ENCODE measurements around the gene LRRC19.

LRRC19 gene

GRCh38 chr9:26949637-26950069 is 55.8 kb downstream of the LRRC19 start:
- no peak overlapping the region for H3K4me3 ChIP-seq (replicated peaks; ENCODE audit: low read depth, low read length)
- no peaks in the 10 kb centered on the region for H3K36me3 ChIP-seq (ENCODE audit: control insufficient read depth, insufficient read depth, low read length)
- no peaks in the 10 kb centered on the region for H3K27me3 ChIP-seq (replicated peaks; ENCODE audit: control insufficient read depth, insufficient read depth, low read length)
- no peak for DNase-seq (ENCODE audit: extremely low read depth, insufficient read length)
- no peak for TF ChIP-seq CTCF (IDR thresholded peaks at IDR 0.05; ENCODE audit: insufficient read depth, low read length, poor library complexity, severe bottlenecking)

GRCh38 chr9:26947736-26948135 is 57.7 kb downstream of the LRRC19 start:
- Histone ChIP-seq H3K27me3 (replicated peaks; ENCODE audit: control insufficient read depth, insufficient read depth, low read length) (no peaks in the 10 kb centered on the region), H3K36me3 (ENCODE audit: control insufficient read depth, insufficient read depth, low read length) (no peaks in the 10 kb centered on the region; the same call in 1 of the 2 replicates), H3K4me3 (replicated peaks; ENCODE audit: low read depth, low read length) (peak overlapping the region; percentile 95)
- no peak for DNase-seq (ENCODE audit: extremely low read depth, insufficient read length)
- TF ChIP-seq CTCF (IDR thresholded peaks at IDR 0.05; ENCODE audit: insufficient read depth, low read length, poor library complexity, severe bottlenecking) = no peak

GRCh38 chr9:26946753-26947727 is 58.4 kb downstream of the LRRC19 start, which contains the start of gene PLAA:
PLAA (minus strand) TSS chr9:26947242; CDS start chr9:26947045, 197 bp downstream.
- DNase-seq (ENCODE audit: extremely low read depth, insufficient read length) = peak; percentile 93
- Histone ChIP-seq H3K36me3 (ENCODE audit: control insufficient read depth, insufficient read depth, low read length) (no peaks in the 10 kb centered on the region; the same call in 1 of the 2 replicates), H3K27me3 (replicated peaks; ENCODE audit: control insufficient read depth, insufficient read depth, low read length) (no peaks in the 10 kb centered on the region), H3K4me3 (replicated peaks; ENCODE audit: low read depth, low read length) (peak within 1 kb of the TSS; percentile 95)
- peak; percentile 2 for TF ChIP-seq CTCF (IDR thresholded peaks at IDR 0.05; ENCODE audit: insufficient read depth, low read length, poor library complexity, severe bottlenecking)

GRCh38 chr9:26945591-26945990 is 59.9 kb downstream of the LRRC19 start:
- Histone ChIP-seq H3K36me3 (ENCODE audit: control insufficient read depth, insufficient read depth, low read length) (no peaks in the 10 kb centered on the region; the same call in 1 of the 2 replicates), H3K4me3 (replicated peaks; ENCODE audit: low read depth, low read length) (peak overlapping the region; percentile 95), H3K27me3 (replicated peaks; ENCODE audit: control insufficient read depth, insufficient read depth, low read length) (no peaks in the 10 kb centered on the region)
- DNase-seq (ENCODE audit: extremely low read depth, insufficient read length) = no peak
- TF ChIP-seq CTCF (IDR thresholded peaks at IDR 0.05; ENCODE audit: insufficient read depth, low read length, poor library complexity, severe bottlenecking) = no peak
